Measurements from ENCODE around the gene ITGAL.

DNA sequence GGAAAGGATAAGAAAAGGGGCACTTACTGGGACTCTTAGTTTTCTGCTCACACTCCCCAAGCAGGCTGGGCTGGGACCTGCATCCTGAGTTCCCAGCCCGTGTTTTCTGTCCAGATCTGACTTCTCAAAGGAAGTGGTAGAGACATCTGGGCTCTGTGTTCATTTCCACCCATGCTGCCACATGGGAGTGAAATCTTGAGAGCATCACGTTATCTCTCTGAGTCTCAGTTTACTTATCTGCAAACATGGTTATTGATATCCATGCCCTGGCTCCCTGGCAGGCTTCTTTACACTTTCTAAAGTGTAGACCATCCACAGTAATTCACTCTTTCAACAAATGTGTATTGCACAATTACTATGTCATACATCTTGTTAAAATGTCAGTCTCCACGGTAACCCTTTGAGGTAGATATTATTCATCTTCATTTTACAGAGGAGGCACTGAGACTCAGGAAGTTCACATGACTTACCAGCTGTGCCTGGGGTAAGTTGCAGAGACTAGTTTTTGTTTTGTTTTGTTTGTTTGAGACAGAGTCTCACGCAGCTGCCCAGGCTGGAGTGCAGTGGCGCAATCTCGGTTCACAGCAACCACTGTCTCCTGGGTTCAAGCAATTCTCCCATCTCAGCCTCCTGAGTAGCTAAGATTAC lies 95.6 kb downstream of the ITGAL start:
- TF ChIP-seq, protein P1, sequence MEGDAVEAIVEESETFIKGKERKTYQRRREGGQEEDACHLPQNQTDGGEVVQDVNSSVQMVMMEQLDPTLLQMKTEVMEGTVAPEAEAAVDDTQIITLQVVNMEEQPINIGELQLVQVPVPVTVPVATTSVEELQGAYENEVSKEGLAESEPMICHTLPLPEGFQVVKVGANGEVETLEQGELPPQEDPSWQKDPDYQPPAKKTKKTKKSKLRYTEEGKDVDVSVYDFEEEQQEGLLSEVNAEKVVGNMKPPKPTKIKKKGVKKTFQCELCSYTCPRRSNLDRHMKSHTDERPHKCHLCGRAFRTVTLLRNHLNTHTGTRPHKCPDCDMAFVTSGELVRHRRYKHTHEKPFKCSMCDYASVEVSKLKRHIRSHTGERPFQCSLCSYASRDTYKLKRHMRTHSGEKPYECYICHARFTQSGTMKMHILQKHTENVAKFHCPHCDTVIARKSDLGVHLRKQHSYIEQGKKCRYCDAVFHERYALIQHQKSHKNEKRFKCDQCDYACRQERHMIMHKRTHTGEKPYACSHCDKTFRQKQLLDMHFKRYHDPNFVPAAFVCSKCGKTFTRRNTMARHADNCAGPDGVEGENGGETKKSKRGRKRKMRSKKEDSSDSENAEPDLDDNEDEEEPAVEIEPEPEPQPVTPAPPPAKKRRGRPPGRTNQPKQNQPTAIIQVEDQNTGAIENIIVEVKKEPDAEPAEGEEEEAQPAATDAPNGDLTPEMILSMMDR (IDR thresholded peaks at IDR 0.05; ENCODE audit: low read depth, low read length): no peak
- TF ChIP-seq EZH2phosphoT487 (IDR thresholded peaks at IDR 0.05; ENCODE audit: low read depth): no peak

Measured in OCI-LY3 (cell line).